ENCODE data around the gene NAALADL2. TPM values are rescaled to one million over a fixed set of nuclear protein-coding genes. Genes with fewer than 3 reads are reported as not detected.

The NAALADL2 gene
- polyA plus RNA-seq, 3 donors = not detected

DNA sequence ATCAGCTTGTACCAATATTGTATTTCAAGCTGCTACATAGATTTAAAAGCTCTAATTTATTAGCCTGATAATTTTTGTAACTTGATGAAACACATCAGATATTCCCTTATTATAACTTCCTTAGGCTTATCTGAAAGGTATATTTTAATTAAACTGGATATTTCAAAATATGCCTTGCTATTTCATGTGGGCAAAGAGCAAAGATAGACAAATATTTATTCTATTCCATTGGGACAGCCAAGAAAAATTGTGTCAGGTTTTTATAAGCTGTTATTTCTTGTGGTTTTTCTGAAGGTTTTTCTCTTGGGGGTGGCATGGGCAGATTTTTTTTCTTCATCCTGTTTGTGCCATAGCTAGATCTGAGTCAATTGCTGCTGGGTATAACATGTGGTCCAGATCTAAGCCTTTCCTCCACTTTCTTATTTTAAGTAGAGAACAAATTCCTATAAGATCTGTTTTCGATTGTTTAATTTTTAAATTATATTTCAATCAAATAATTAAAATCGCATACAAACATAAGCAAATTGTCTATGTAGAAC lies 249.5 kb downstream of the NAALADL2 start:
- Histone ChIP-seq H3K27ac (ENCODE audit: low read depth in 1 of 2, low read length in 2 of 2) (no peak overlapping the region), H3K4me1 (ENCODE audit: control insufficient read depth in 1 of 2, insufficient read depth in 2 of 2, low read length in 2 of 2) (no peaks in the 10 kb centered on the region), H3K4me2 (replicated peaks; ENCODE audit: extremely low read depth, low read length, poor library complexity, severe bottlenecking) (no peak overlapping the region), H3K79me2 (ENCODE audit: insufficient read depth, low read length) (no peaks in the 10 kb centered on the region), H3K4me3 (replicated peaks in 1 of 3; ENCODE audit: low read depth in 2 of 3, low read length in 3 of 3) (no peak overlapping the region), H2AFZ (ENCODE audit: insufficient read depth, low read depth, low read length, poor library complexity, severe bottlenecking) (no peak overlapping the region), H3K9me3 (replicated peaks in 1 of 2; ENCODE audit: control insufficient read depth in 1 of 2, insufficient read depth in 1 of 2, low read length in 2 of 2) (no peaks in the 10 kb centered on the region), H3K27me3 (ENCODE audit: control insufficient read depth in 2 of 2, insufficient read depth in 2 of 2, low read length in 2 of 2) (no peaks in the 10 kb centered on the region), H4K20me1 (ENCODE audit: insufficient read depth, low read length) (no peaks in the 10 kb centered on the region), H3K9ac (ENCODE audit: insufficient read depth, low read length, poor library complexity, severe bottlenecking) (no peak overlapping the region), H3K36me3 (replicated peaks in 1 of 2; ENCODE audit: control insufficient read depth in 1 of 2, insufficient read depth in 2 of 2, low read length in 2 of 2) (no peaks in the 10 kb centered on the region)
- no peaks in the 10 kb centered on the region for H3K36me3 Mint-ChIP-seq
- DNase-seq = no peak
- H3K4me3 Mint-ChIP-seq = no peak overlapping the region
- no peaks in the 10 kb centered on the region for H3K4me1 Mint-ChIP-seq
- intact Hi-C loops (cut with micrococcal nuclease) = no loop called here
- peaks cover 0 to 2% (median 0%) of the 10 kb centered on the region in 7 donors for H3K9me3 Mint-ChIP-seq
- no peaks in the 10 kb centered on the region for H3K27me3 Mint-ChIP-seq (ENCODE audit: low read depth in 3 of 3)
- no CpG with 5 or more reads among the region's 2 CpGs for WGBS (ENCODE audit: insufficient coverage)
- H3K27ac Mint-ChIP-seq = no peak overlapping the region
- TF ChIP-seq, protein P1, sequence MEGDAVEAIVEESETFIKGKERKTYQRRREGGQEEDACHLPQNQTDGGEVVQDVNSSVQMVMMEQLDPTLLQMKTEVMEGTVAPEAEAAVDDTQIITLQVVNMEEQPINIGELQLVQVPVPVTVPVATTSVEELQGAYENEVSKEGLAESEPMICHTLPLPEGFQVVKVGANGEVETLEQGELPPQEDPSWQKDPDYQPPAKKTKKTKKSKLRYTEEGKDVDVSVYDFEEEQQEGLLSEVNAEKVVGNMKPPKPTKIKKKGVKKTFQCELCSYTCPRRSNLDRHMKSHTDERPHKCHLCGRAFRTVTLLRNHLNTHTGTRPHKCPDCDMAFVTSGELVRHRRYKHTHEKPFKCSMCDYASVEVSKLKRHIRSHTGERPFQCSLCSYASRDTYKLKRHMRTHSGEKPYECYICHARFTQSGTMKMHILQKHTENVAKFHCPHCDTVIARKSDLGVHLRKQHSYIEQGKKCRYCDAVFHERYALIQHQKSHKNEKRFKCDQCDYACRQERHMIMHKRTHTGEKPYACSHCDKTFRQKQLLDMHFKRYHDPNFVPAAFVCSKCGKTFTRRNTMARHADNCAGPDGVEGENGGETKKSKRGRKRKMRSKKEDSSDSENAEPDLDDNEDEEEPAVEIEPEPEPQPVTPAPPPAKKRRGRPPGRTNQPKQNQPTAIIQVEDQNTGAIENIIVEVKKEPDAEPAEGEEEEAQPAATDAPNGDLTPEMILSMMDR (IDR thresholded peaks at IDR 0.05) = no peak

DNA sequence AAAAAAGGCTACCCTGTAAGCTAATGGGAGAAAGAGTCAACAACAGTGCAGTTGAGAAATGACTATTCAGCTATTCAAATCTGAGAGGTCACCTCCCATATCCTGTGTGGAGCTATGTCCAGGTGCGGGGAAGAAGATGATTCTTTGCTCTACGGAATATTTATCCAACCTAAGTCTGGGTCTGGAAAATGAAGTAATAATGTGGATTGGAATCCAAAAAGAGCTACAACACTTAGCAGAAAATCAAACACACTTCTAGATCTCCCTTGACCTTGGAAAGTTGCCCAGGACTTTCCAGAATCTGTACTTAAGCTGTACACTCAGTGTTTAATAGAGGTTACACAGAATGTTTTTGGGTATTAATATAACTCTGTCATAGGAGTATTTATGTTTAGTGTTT lies 251.9 kb downstream of the NAALADL2 start:
- no peak for DNase-seq
- Mint-ChIP-seq H3K27ac (no peak overlapping the region), H3K4me3 (no peak overlapping the region), H3K27me3 (ENCODE audit: low read depth in 3 of 3) (no peaks in the 10 kb centered on the region), H3K4me1 (no peaks in the 10 kb centered on the region), H3K9me3 (peaks cover 0 to 2% (median 0%) of the 10 kb centered on the region in 7 donors), H3K36me3 (no peaks in the 10 kb centered on the region)
- no peak overlapping the region for H2AFZ ChIP-seq (ENCODE audit: insufficient read depth, low read depth, low read length, poor library complexity, severe bottlenecking)
- no peaks in the 10 kb centered on the region for H3K36me3 ChIP-seq (replicated peaks in 1 of 2; ENCODE audit: control insufficient read depth in 1 of 2, insufficient read depth in 2 of 2, low read length in 2 of 2)
- H3K4me1 ChIP-seq (ENCODE audit: control insufficient read depth in 1 of 2, insufficient read depth in 2 of 2, low read length in 2 of 2) = no peaks in the 10 kb centered on the region
- H3K4me3 ChIP-seq (replicated peaks in 1 of 3; ENCODE audit: low read depth in 2 of 3, low read length in 3 of 3) = no peak overlapping the region
- WGBS (ENCODE audit: insufficient coverage) = no CpG with 5 or more reads among the region's 2 CpGs
- H3K27ac ChIP-seq (ENCODE audit: low read depth in 1 of 2, low read length in 2 of 2) = no peak overlapping the region
- H3K4me2 ChIP-seq (replicated peaks; ENCODE audit: extremely low read depth, low read length, poor library complexity, severe bottlenecking) = no peak overlapping the region
- H3K9me3 ChIP-seq (replicated peaks in 1 of 2; ENCODE audit: control insufficient read depth in 1 of 2, insufficient read depth in 1 of 2, low read length in 2 of 2) = no peaks in the 10 kb centered on the region
- no peaks in the 10 kb centered on the region for H3K79me2 ChIP-seq (ENCODE audit: insufficient read depth, low read length)
- H3K9ac ChIP-seq (ENCODE audit: insufficient read depth, low read length, poor library complexity, severe bottlenecking) = no peak overlapping the region
- TF ChIP-seq, protein P1 (IDR thresholded peaks at IDR 0.05) = no peak
- H3K27me3 ChIP-seq (ENCODE audit: control insufficient read depth in 2 of 2, insufficient read depth in 2 of 2, low read length in 2 of 2) = no peaks in the 10 kb centered on the region
- intact Hi-C loops (cut with micrococcal nuclease) = no loop called here
- no peaks in the 10 kb centered on the region for H4K20me1 ChIP-seq (ENCODE audit: insufficient read depth, low read length)

Data from CD14-positive monocyte (primary cell).